ENCODE measurements around the gene HECW1.
A peak's percentile ranks its signal among the peaks of the same experiment; 100 is the strongest.

DNA sequence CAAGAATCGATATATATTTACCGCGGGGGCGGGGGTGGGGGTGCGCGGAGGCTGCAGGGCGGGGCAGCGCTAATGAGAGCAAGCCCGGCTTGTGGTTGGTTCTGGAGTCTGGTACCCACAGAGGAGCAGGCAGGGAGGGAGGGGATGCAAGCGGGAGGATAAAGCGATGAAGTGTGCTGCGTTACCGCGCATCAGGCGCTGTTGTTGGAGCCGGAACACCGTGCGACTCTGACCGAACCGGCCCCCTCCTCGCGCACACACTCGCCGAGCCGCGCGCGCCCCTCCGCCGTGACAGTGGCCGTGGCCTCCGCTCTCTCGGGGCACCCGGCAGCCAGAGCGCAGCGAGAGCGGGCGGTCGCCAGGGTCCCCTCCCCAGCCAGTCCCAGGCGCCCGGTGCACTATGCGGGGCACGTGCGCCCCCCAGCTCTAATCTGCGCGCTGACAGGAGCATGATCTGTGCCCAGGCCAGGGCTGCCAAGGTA, at the start of gene HECW1:
- TF ChIP-seq CTCF (optimal IDR thresholded peaks at IDR 0.05 in 1 of 3, IDR thresholded peaks at IDR 0.05 in 1 of 3, conservative IDR thresholded peaks at IDR 0.05 in 1 of 3; ENCODE audit: extremely low read depth in 1 of 3, insufficient read depth in 2 of 3, low read length in 3 of 3) (no peak), EZH2 (IDR thresholded peaks at IDR 0.05; ENCODE audit: low read length) (peak; percentile 52)

Data from keratinocyte (primary cell).